Islet precursor cell (in vitro differentiated cells): Measurements from ENCODE around the gene ZDHHC14.
A peak's percentile ranks its signal among the peaks of the same experiment; 100 is the strongest.
"Not testable (repeated sequence)": the region's sequence is repeated elsewhere in the genome, so short reads cannot be mapped to it uniquely, and the experiment has no call there.

Experiments
- DNase-seq: peaks from one replicate; pipeline ENCODE4 v3.0.0-alpha.2; 2018

The ZDHHC14 gene

DNA sequence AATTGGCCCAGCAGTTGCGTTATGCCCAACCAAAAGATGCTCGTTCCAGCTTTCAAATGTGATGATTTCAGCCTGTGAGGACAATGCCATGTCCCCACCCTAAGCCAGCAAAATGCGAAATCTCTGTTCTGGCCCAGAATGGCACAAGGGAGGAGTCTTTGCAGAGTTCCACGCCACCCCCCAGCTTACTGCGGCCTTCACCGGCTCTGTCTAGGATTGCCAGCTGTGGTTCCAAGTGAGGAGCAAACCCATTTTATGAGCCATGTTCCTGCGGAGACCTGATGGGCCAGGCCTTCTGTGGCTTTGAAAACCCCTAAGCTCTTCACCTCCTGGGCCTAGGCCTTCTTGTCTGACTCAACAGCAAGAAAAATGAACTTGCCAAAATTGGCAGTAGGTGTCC lies 295.3 kb downstream of the ZDHHC14 start:
- DNase-seq: no peak

DNA sequence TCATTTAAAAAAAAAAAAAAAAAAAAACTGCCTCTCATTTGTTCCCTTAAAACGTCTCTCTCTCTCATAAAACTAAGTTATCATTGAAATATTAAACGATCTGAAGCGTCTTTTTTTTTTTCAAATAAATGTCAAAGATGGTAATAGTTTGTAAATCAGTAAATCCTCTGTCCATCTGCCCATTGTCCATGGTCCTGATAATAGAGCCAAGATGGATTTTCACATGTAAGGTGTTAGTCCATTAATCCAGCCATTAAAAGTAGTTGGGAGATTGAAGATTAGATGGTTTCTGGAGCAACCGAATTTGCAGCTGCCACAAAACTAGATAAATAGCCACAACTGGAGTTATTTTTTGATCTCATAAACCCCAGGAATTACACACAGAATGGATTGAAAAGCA lies 296.2 kb downstream of the ZDHHC14 start:
- DNase-seq: no peak

- DNase-seq: no peak
These were observed 298.9 kb downstream of the ZDHHC14 start for GRCh38 chr6:157679605-157680580.

- no peak for DNase-seq
These were observed 300.2 kb downstream of the ZDHHC14 start for GRCh38 chr6:157681041-157681650.

DNA sequence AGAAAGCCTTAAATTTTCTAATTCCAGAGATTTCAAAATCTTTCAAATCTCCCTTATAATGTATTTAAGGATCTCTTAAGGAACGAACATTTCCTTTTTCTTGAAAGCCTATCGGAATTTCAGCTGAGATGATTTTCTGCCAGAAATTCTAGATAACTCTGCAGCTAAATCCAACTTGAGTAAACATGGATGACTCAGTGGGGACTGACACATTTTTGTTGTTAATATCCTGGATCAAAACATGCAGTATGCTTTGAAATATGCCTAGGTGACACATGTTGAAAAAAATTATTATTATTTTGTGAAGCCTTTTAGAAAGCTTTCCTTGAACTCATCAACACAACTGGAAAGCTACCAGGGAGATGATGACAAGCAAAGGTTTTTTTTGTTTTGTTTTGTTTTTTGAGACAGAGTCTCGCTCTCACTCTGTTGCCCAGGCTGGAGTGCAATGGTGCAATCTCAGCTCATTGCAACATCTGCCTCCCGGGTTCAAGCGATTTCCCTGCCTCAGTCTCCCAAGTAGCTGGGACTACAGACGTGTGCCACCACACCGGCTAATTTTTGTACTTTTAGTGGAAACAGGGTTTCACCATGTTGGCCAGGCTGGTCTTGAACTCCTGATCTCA lies 302.0 kb downstream of the ZDHHC14 start:
- DNase-seq: no peak

DNA sequence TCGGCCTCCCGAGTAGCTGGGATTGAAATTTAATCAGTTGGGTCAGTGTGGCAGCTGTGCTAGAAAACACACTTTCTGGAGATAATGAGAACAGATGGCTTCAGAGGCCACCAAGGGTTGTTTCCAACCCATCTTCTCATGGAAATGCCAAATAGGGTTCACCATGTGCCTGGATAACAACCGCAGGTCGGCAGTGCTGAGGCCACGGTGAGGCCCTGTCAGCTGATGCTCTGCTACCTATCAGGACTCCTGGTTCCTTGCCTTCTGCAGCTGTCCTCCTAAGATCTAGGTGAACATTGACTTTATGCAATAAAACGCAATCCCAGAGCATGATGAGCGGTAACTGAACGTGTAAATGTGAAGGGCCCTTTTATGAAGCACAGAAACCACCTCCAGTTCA lies 302.7 kb downstream of the ZDHHC14 start:
- no peak for DNase-seq

- no peak for DNase-seq
These were observed 303.8 kb downstream of the ZDHHC14 start for GRCh38 chr6:157684620-157685299.

GRCh38 chr6:157685596-157686280 lies 304.7 kb downstream of the ZDHHC14 start:
- DNase-seq: peak; percentile 48

GRCh38 chr6:157688275-157688959 lies 307.4 kb downstream of the ZDHHC14 start:
- DNase-seq: peak; percentile 23

GRCh38 chr6:157688960-157689599 lies 308.1 kb downstream of the ZDHHC14 start:
- peak; percentile 51 for DNase-seq

GRCh38 chr6:157689875-157690274 lies 308.9 kb downstream of the ZDHHC14 start:
- DNase-seq: no peak

- DNase-seq: peak; percentile 45
These were observed 309.6 kb downstream of the ZDHHC14 start for GRCh38 chr6:157690441-157691210.

DNA sequence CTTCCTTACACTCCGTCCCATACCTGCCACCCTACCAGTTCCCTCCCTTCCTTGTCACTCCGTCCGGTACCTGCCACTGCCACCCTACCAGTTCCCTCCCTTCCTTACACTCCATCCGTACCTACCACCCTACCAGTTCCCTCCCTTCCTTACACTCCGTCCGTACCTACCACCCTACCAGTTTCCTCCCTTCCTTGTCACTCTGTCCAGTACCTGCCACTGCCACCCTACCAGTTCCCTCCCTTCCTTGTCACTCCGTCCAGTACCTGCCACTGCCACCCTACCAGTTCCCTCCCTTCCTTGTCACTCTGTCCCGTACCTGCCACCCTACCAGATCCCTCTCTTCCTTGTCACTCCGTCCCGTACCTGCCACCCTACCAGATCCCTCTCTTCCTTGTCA lies 310.6 kb downstream of the ZDHHC14 start:
- DNase-seq: not testable (repeated sequence)

DNA sequence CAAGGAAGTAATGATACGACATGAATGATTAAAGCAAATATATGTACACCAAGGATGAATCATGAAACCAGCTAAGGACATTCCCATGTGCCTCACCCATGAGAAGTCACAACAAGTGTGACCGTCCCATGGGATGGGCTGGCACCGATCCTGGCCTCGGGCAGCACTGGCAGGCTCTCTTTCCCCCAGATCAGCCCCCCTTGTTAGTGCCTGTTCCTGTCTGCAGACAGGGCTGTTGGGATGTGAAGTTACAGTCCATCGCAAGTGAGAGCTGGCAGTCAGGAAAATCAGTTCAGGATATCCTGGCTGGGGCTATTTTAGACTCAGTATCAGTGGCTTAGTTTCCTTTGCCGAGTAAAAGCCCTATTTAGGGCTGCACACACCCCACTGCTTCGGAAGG lies 312.9 kb downstream of the ZDHHC14 start:
- DNase-seq: no peak

DNA sequence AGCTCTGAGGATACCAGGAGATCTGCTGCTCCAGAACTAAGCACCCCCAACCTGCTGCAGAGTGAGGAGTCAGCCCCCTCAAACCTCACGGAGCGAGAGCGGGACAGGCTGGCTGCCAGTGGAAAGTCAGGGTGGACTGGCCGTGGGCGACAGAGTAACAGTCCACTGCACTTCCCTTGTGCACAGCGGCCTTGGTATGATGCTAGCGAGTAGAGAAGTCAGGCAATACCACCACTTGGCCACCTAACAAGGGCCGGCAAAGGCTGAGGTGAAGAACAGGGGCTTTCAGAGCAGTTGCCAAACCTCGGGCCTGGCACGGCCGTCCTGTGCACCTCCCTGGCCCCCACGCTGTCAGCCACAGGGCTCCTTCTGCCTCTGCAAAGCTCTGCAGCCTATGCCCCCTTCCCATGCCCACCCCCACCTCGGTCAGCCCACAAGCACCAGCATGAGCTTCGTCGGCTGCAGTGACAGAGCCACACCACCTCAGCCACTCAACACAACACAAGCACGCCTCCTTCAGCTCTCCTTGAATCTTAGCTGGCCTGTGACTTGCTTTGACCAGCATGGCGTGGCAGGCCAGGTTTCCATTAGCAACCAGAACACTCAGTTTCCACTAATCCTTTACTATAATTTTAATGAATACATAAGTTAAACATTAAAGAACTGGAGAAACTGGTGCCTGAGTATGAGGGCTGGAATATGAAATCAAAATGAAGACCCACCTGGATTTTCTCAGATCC lies 314.5 kb downstream of the ZDHHC14 start:
- DNase-seq: no peak

GRCh38 chr6:157699777-157700636 lies 319.0 kb downstream of the ZDHHC14 start:
- DNase-seq: peak; percentile 68

- DNase-seq: not testable (repeated sequence)
These were observed 325.4 kb downstream of the ZDHHC14 start for GRCh38 chr6:157706351-157706750.

- DNase-seq: no peak
These were observed 325.9 kb downstream of the ZDHHC14 start for GRCh38 chr6:157706883-157707282.

GRCh38 chr6:157707576-157707975 lies 326.6 kb downstream of the ZDHHC14 start:
- no peak for DNase-seq
